HepG2 (cell line): ENCODE results near the gene MYO3B. TPM values are rescaled to one million over a fixed set of nuclear protein-coding genes. Genes with fewer than 3 reads are reported as not detected.

Source experiments
- E2F1 ChIP-seq: sonication (generic); formaldehyde crosslinking; IDR thresholded peaks from 2 replicates; pipeline ENCODE4 v1.5.0; 2020; ENCODE audit warnings: missing genetic modification reagents
- GATAD1 ChIP-seq: IDR thresholded peaks from 2 replicates; pipeline ENCODE4 v1.6.1; 2016; ENCODE audit warnings: missing genetic modification reagents, missing compliant biosample characterization
- HBP1 ChIP-seq: IDR thresholded peaks from 2 replicates; pipeline ENCODE4 v1.6.1; 2016; ENCODE audit warnings: low read depth, control low read depth
- HOXA3 ChIP-seq: sonication (generic); formaldehyde crosslinking; IDR thresholded peaks from 2 replicates; pipeline ENCODE4 v1.5.0; 2020; ENCODE audit warnings: missing genetic modification reagents
- KAT7 ChIP-seq: IDR thresholded peaks from 2 replicates; pipeline ENCODE4 v1.6.1; 2018; ENCODE audit warnings: borderline replicate concordance, missing compliant biosample characterization
- RFX1 ChIP-seq: fragments of 450-650 bp; IDR thresholded peaks from 2 replicates; pipeline ENCODE4 v1.6.1; 2017
- THAP9 ChIP-seq: sonication (generic); formaldehyde crosslinking; IDR thresholded peaks from 2 replicates; pipeline ENCODE4; 2020; ENCODE audit warnings: missing genetic modification reagents, mild to moderate bottlenecking, borderline replicate concordance
- ZNF205 ChIP-seq: IDR thresholded peaks from 2 replicates; pipeline ENCODE4 v1.6.1; 2018; ENCODE audit warnings: missing biosample characterization, missing genetic modification reagents
- ZNF260 ChIP-seq: sonication (generic); formaldehyde crosslinking; IDR thresholded peaks from 2 replicates; pipeline ENCODE4 v1.4.0; 2020; ENCODE audit warnings: missing genetic modification reagents, low read depth, mild to moderate bottlenecking, borderline replicate concordance
- ZNF34 ChIP-seq: sonication (generic); formaldehyde crosslinking; IDR thresholded peaks from 2 replicates; pipeline ENCODE4 v1.4.0; 2020; ENCODE audit warnings: mild to moderate bottlenecking, missing genetic modification reagents, borderline replicate concordance
- ZNF546 ChIP-seq: sonication (generic); formaldehyde crosslinking; conservative IDR thresholded peaks from 2 replicates; pipeline ENCODE4 v1.8.1; 2023; ENCODE audit warnings: mild to moderate bottlenecking, missing genetic modification reagents
- ZNF607 ChIP-seq: sonication (generic); formaldehyde crosslinking; IDR thresholded peaks from 2 replicates; pipeline ENCODE4 v1.5.1; 2020; ENCODE audit warnings: missing genetic modification reagents, mild to moderate bottlenecking, borderline replicate concordance
- ZNF629 ChIP-seq: sonication (generic); formaldehyde crosslinking; conservative IDR thresholded peaks from 2 replicates; pipeline ENCODE4 v1.5.0; 2020; ENCODE audit warnings: missing genetic modification reagents
- ZNF737 ChIP-seq: sonication (generic); formaldehyde crosslinking; IDR thresholded peaks from 2 replicates; pipeline ENCODE4 v1.5.0; 2020; ENCODE audit warnings: missing genetic modification reagents, mild to moderate bottlenecking, borderline replicate concordance
- ZNF772 ChIP-seq: sonication (generic); formaldehyde crosslinking; IDR thresholded peaks from 2 replicates; pipeline ENCODE4 v1.5.0; 2020; ENCODE audit warnings: mild to moderate bottlenecking, missing genetic modification reagents
- polyA plus RNA-seq, 8 experiments: library from polyadenylated mRNA; depleted of rRNA in 3 of 8; stranded (reverse) in 7 of 8; unstranded in 1 of 8; fragments of >200 nt; fragmentation: Illumina TruSeq in 4 of 8; extraction: Trizol in 4 of 8; gene quantifications; 2 replicates each; pipeline versions ENCODE4 v1.2.1 to v1.2.3, GENCODE V29; 2011 to 2016; ENCODE audit warnings: low read depth in 4 of 8, missing spikeins in 1 of 8, mixed read lengths in 1 of 8; ENCODE audit not compliant: insufficient read depth in 1 of 8
- total RNA-seq, 5 experiments: library from RNA; depleted of rRNA; stranded (reverse); fragments of >200 nt; fragmentation: Illumina TruSeq; extraction: Trizol; gene quantifications; 2 replicates each; pipeline ENCODE4 v1.2.3, GENCODE V29; 2016; ENCODE audit warnings: low read depth in 1 of 5
- TF ChIP-seq, protein P1 (sequence below): sonication (generic); formaldehyde crosslinking; IDR thresholded peaks from 2 replicates; pipeline ENCODE4 v1.4.0; 2020; ENCODE audit warnings: mild to moderate bottlenecking, missing genetic modification reagents, borderline replicate concordance
- TF ChIP-seq, protein P2 (sequence below): IDR thresholded peaks from 2 replicates; pipeline ENCODE4 v1.6.1; 2016; ENCODE audit warnings: low read depth
- TF ChIP-seq, protein P3 (sequence below): sonication (generic); formaldehyde crosslinking; IDR thresholded peaks from 2 replicates; pipeline ENCODE4 v1.4.0; 2020; ENCODE audit warnings: missing genetic modification reagents

The MYO3B gene
- total and polyA plus RNA-seq, 2 of the 13 experiments (the other 11 are each of a cell fraction or from before 2014, with no cell fraction given) = 0.01 TPM; not detected in 1

- TF ChIP-seq THAP9 (peak; percentile 27; the same call in 1 of the 2 replicates), ZNF772 (CRISPR knock-in tag) (peak; percentile 45; the same call in 1 of the 2 replicates), GATAD1 (0 out of 2 replicates have a peak, but pooled peaks have one; percentile 27), ZNF205 (no peak), E2F1 (CRISPR knock-in tag) (no peak), ZNF629 (CRISPR knock-in tag) (peak; percentile 7; the same call in 1 of the 2 replicates), ZNF607 (CRISPR knock-in tag) (no peak), HBP1 (CRISPR knock-in tag) (peak; percentile 34; the same call in 1 of the 2 replicates), ZNF260 (CRISPR knock-in tag) (no peak), ZNF34 (CRISPR knock-in tag) (no peak), KAT7 (CRISPR knock-in tag) (peak; percentile 62; the same call in 1 of the 2 replicates), HOXA3 (CRISPR knock-in tag) (peak; percentile 52; the same call in 1 of the 2 replicates), ZNF737 (CRISPR knock-in tag) (no peak), ZNF546 (CRISPR knock-in tag) (no peak), RFX1 (no peak)
- TF ChIP-seq, protein P1, sequence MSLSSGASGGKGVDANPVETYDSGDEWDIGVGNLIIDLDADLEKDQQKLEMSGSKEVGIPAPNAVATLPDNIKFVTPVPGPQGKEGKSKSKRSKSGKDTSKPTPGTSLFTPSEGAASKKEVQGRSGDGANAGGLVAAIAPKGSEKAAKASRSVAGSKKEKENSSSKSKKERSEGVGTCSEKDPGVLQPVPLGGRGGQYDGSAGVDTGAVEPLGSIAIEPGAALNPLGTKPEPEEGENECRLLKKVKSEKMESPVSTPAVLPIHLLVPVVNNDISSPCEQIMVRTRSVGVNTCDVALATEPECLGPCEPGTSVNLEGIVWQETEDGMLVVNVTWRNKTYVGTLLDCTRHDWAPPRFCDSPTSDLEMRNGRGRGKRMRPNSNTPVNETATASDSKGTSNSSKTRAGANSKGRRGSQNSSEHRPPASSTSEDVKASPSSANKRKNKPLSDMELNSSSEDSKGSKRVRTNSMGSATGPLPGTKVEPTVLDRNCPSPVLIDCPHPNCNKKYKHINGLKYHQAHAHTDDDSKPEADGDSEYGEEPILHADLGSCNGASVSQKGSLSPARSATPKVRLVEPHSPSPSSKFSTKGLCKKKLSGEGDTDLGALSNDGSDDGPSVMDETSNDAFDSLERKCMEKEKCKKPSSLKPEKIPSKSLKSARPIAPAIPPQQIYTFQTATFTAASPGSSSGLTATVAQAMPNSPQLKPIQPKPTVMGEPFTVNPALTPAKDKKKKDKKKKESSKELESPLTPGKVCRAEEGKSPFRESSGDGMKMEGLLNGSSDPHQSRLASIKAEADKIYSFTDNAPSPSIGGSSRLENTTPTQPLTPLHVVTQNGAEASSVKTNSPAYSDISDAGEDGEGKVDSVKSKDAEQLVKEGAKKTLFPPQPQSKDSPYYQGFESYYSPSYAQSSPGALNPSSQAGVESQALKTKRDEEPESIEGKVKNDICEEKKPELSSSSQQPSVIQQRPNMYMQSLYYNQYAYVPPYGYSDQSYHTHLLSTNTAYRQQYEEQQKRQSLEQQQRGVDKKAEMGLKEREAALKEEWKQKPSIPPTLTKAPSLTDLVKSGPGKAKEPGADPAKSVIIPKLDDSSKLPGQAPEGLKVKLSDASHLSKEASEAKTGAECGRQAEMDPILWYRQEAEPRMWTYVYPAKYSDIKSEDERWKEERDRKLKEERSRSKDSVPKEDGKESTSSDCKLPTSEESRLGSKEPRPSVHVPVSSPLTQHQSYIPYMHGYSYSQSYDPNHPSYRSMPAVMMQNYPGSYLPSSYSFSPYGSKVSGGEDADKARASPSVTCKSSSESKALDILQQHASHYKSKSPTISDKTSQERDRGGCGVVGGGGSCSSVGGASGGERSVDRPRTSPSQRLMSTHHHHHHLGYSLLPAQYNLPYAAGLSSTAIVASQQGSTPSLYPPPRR (CRISPR knock-in tag) = peak; percentile 53; the same call in 1 of the 2 replicates
- TF ChIP-seq, protein P2, sequence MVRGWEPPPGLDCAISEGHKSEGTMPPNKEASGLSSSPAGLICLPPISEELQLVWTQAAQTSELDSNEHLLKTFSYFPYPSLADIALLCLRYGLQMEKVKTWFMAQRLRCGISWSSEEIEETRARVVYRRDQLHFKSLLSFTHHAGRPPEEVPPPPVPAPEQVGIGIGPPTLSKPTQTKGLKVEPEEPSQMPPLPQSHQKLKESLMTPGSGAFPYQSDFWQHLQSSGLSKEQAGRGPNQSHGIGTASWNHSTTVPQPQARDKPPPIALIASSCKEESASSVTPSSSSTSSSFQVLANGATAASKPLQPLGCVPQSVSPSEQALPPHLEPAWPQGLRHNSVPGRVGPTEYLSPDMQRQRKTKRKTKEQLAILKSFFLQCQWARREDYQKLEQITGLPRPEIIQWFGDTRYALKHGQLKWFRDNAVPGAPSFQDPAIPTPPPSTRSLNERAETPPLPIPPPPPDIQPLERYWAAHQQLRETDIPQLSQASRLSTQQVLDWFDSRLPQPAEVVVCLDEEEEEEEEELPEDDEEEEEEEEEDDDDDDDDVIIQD (CRISPR knock-in tag) = peak; percentile 87
- TF ChIP-seq, protein P3, sequence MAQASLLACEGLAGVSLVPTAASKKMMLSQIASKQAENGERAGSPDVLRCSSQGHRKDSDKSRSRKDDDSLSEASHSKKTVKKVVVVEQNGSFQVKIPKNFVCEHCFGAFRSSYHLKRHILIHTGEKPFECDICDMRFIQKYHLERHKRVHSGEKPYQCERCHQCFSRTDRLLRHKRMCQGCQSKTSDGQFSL (CRISPR knock-in tag) = no peak
Measured at GRCh38 chr2:170530284-170530745, 352.4 kb downstream of the MYO3B start (continued).
